Right atrium auricular region (tissue), 2 donors: ENCODE results near the gene TTC39C. TPM values are rescaled to one million over a fixed set of nuclear protein-coding genes. Genes with fewer than 3 reads are reported as not detected.

Source experiments
- DNase-seq: peaks from one replicate; pipeline ENCODE4 v3.0.0-alpha.2; 2019; ENCODE audit warnings: low spot score
- H3K27ac ChIP-seq, 2 donors: fragments of 200-600 bp; sonication (generic); 1 replicate in 1 of 2; 2 replicates in 1 of 2; pipeline ENCODE4 v1.5.1; 2016 to 2019
- H3K27me3 ChIP-seq, 2 donors: fragments of 200-600 bp; sonication (generic); one replicate each; pipeline versions ENCODE4 v1.5.1 to v1.6.0; 2017 to 2019
- H3K36me3 ChIP-seq: fragments of 200-600 bp; sonication (generic); one replicate; pipeline ENCODE4 v1.5.1; 2016
- H3K4me1 ChIP-seq, 2 donors: fragments of 200-600 bp; sonication (generic); one replicate each; pipeline versions ENCODE4 v1.5.1 to v1.6.0; 2017 to 2019
- H3K4me3 ChIP-seq, 2 donors: fragments of 200-600 bp; sonication (generic); 1 replicate in 1 of 2; 2 replicates in 1 of 2; pipeline ENCODE4 v1.5.1; 2017 to 2019; ENCODE audit warnings: mild to moderate bottlenecking in 1 of 2, moderate library complexity in 1 of 2
- H3K9me3 ChIP-seq, 2 donors: fragments of 200-600 bp; sonication (generic); one replicate each; pipeline ENCODE4 v1.5.1; 2019
- CTCF ChIP-seq, 2 donors: fragments of 200-600 bp; sonication (generic); IDR thresholded peaks; one replicate each; pipeline ENCODE4 v1.5.1; 2019; ENCODE audit warnings: antibody characterized with exemption in 2 of 2
- total RNA-seq, 2 donors: library from RNA; depleted of rRNA; stranded (reverse); fragments of >200 nt; gene quantifications; one replicate each; pipeline ENCODE4 v1.1.0, GENCODE V29; 2016

TTC39C gene
- total RNA-seq, 2 donors from 2014 or later, result 4.2 to 10.3 TPM

GRCh38 chr18:24011123-24011917, 3.2 kb upstream of the TTC39C start:
- Histone ChIP-seq H3K9me3 (no peaks in the 10 kb centered on the region), H3K36me3 (no peaks in the 10 kb centered on the region), H3K27ac (no peak overlapping the region), H3K27me3 (no peaks in the 10 kb centered on the region), H3K4me3 (no peak overlapping the region), H3K4me1 (peaks cover 0 to 8% of the 10 kb centered on the region in 2 donors)
- no peak for DNase-seq
- no peak for TF ChIP-seq CTCF (IDR thresholded peaks at IDR 0.05)

GRCh38 chr18:24013051-24013450, 1.5 kb upstream of the TTC39C start:
- no peak for TF ChIP-seq CTCF (IDR thresholded peaks at IDR 0.05)
- no peak for DNase-seq
- peaks cover 0 to 8% of the 10 kb centered on the region in 2 donors for H3K4me1 ChIP-seq
- no peak overlapping the region for H3K27ac ChIP-seq
- no peaks in the 10 kb centered on the region for H3K9me3 ChIP-seq
- no peaks in the 10 kb centered on the region for H3K27me3 ChIP-seq
- H3K36me3 ChIP-seq, result no peaks in the 10 kb centered on the region
- no peak overlapping the region for H3K4me3 ChIP-seq

- no peak for TF ChIP-seq CTCF (IDR thresholded peaks at IDR 0.05)
- H3K36me3 ChIP-seq, result no peaks in the 10 kb centered on the region
- peak; percentile 77 for DNase-seq
- H3K27me3 ChIP-seq, result no peaks in the 10 kb centered on the region
- H3K27ac ChIP-seq, result peak overlapping the region; percentile 81 to 85
- H3K9me3 ChIP-seq, result no peaks in the 10 kb centered on the region
- H3K4me3 ChIP-seq, result peak overlapping the region; percentile 73 to 78
- peaks cover 0 to 8% of the 10 kb centered on the region in 2 donors for H3K4me1 ChIP-seq
Observed at GRCh38 chr18:24014986-24015638, 558 bp downstream of the TTC39C start.

GRCh38 chr18:24015639-24016631, 1.4 kb downstream of the TTC39C start:
- peaks cover 0 to 8% of the 10 kb centered on the region in 2 donors for H3K4me1 ChIP-seq
- H3K9me3 ChIP-seq, result no peaks in the 10 kb centered on the region
- no peak for TF ChIP-seq CTCF (IDR thresholded peaks at IDR 0.05)
- no peaks in the 10 kb centered on the region for H3K27me3 ChIP-seq
- no peak for DNase-seq
- H3K27ac ChIP-seq, result no peak overlapping the region
- H3K4me3 ChIP-seq, result peak overlapping the region; percentile 73 to 78
- no peaks in the 10 kb centered on the region for H3K36me3 ChIP-seq

GRCh38 chr18:24016643-24017042, 2.1 kb downstream of the TTC39C start:
- Histone ChIP-seq H3K27me3 (no peaks in the 10 kb centered on the region), H3K4me3 (no peak overlapping the region), H3K4me1 (peaks cover 0 to 8% of the 10 kb centered on the region in 2 donors), H3K9me3 (no peaks in the 10 kb centered on the region), H3K36me3 (no peaks in the 10 kb centered on the region), H3K27ac (no peak overlapping the region)
- TF ChIP-seq CTCF (IDR thresholded peaks at IDR 0.05), result peak in 1 of 2 donors; percentile 31
- DNase-seq, result no peak
